IPS DF 4.7 (cell line): ENCODE measurements around the gene STAT5A.
"Not testable (repeated sequence)": the region's sequence is repeated elsewhere in the genome, so short reads cannot be mapped to it uniquely, and the experiment has no call there.

Source experiments
- DNase-seq: peaks from one replicate; pipeline ENCODE4 v3.0.0-alpha.2; 2013; ENCODE audit warnings: low spot score; ENCODE audit errors: extremely low read depth

The STAT5A gene

GRCh38 chr17:42283241-42284023 lies 4.9 kb upstream of the STAT5A start:
- no peak for DNase-seq

GRCh38 chr17:42284024-42284369 lies 4.3 kb upstream of the STAT5A start:
- DNase-seq, result no peak

GRCh38 chr17:42284566-42284965 lies 3.7 kb upstream of the STAT5A start:
- no peak for DNase-seq

GRCh38 chr17:42285346-42286050 lies 2.8 kb upstream of the STAT5A start:
- DNase-seq, result no peak

GRCh38 chr17:42286411-42287221 lies 1.7 kb upstream of the STAT5A start:
- no peak for DNase-seq

- no peak for DNase-seq
Observed at GRCh38 chr17:42287305-42287976, 857 bp upstream of the STAT5A start.

- DNase-seq, result no peak
Observed at GRCh38 chr17:42288803-42289610, 709 bp downstream of the STAT5A start.

GRCh38 chr17:42289611-42290181 lies 1.4 kb downstream of the STAT5A start:
- no peak for DNase-seq

- DNase-seq, result no peak
Observed at GRCh38 chr17:42290577-42290976, 2.3 kb downstream of the STAT5A start.

- no peak for DNase-seq
Observed at GRCh38 chr17:42291129-42291528, 2.8 kb downstream of the STAT5A start.

GRCh38 chr17:42294469-42295398 lies 6.4 kb downstream of the STAT5A start:
- DNase-seq, result no peak

GRCh38 chr17:42296012-42296411 lies 7.7 kb downstream of the STAT5A start:
- DNase-seq, result no peak

- not testable (repeated sequence) for DNase-seq
Observed at GRCh38 chr17:42297775-42298174, 9.5 kb downstream of the STAT5A start.

- DNase-seq, result not testable (repeated sequence)
Observed at GRCh38 chr17:42299361-42299760, 11.1 kb downstream of the STAT5A start.

GRCh38 chr17:42299913-42300312 lies 11.6 kb downstream of the STAT5A start:
- not testable (repeated sequence) for DNase-seq

GRCh38 chr17:42301022-42301421 lies 12.7 kb downstream of the STAT5A start:
- DNase-seq, result no peak

GRCh38 chr17:42303694-42304093 lies 15.4 kb downstream of the STAT5A start:
- no peak for DNase-seq

GRCh38 chr17:42304187-42305030 lies 16.1 kb downstream of the STAT5A start:
- DNase-seq, result no peak
